ENCODE measurements around the gene REV3L. TPM values are rescaled to one million over a fixed set of nuclear protein-coding genes. Genes with fewer than 3 reads are reported as not detected.

Gene REV3L
- total and polyA plus RNA-seq, 4 donors = 3.8 to 17.7 (median 11.2) TPM

DNA sequence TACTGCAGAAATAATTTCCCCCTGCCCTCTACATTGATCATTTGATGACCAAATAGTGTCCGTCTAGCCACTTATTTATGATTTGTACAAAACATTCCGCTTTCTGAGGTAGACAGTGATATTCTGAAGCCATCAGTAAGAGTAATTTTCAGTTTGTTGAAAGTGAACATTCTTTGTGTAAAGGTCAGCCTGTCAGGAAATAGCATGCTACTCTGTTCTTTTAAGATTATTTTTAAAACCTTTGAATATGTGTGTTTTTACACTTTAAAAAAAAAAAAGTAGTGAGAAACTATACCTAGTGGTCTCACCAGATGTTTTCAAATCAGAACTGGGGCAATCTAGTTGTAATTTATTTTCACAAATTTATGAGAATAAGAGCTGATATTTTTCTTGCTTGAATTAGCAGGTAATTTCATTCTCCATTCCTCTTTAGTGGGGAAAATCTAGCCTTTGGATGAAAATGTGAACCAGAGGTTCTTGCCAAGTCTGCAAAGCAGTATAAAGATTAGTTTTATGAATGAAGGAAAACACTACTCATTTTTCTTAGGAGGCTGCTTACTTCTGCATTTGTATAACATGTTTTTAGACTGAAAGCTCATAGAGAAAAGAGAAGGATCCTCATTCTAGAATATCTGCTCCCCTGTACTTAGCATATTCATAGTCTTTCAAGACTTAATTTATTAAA is 12.1 kb upstream of the REV3L start:
- H3K36me3 ChIP-seq (ENCODE audit: control insufficient read depth in 4 of 4, insufficient read depth in 3 of 4, low read depth in 1 of 4, low read length in 3 of 4) = no peaks in the 10 kb centered on the region
- H3K4me3 ChIP-seq (ENCODE audit: low read depth in 1 of 3, low read length in 3 of 3) = no peak overlapping the region
- H3K9me3 ChIP-seq (ENCODE audit: control insufficient read depth in 4 of 4, low read length in 3 of 4) = no peaks in the 10 kb centered on the region
- no peak overlapping the region for H3K9ac ChIP-seq (ENCODE audit: low read depth in 1 of 2, low read length in 2 of 2)
- H3K4me1 ChIP-seq (ENCODE audit: control insufficient read depth in 4 of 4, insufficient read depth in 4 of 4, low read length in 3 of 4) = no peaks in the 10 kb centered on the region
- no peak for DNase-seq (ENCODE audit: low spot score)
- H3K27ac ChIP-seq (ENCODE audit: low read depth in 1 of 2, low read length in 2 of 2) = no peak overlapping the region
- no peaks in the 10 kb centered on the region for H3K27me3 ChIP-seq (ENCODE audit: control insufficient read depth in 4 of 4, insufficient read depth in 4 of 4, low read length in 3 of 4)
- 90% methylated on average over 2 of the region's 2 CpGs for WGBS
- TF ChIP-seq YY1 (IDR thresholded peaks at IDR 0.05) (no peak), MAX (IDR thresholded peaks at IDR 0.05) (no peak), ZBTB33 (IDR thresholded peaks at IDR 0.05) (no peak)

DNA sequence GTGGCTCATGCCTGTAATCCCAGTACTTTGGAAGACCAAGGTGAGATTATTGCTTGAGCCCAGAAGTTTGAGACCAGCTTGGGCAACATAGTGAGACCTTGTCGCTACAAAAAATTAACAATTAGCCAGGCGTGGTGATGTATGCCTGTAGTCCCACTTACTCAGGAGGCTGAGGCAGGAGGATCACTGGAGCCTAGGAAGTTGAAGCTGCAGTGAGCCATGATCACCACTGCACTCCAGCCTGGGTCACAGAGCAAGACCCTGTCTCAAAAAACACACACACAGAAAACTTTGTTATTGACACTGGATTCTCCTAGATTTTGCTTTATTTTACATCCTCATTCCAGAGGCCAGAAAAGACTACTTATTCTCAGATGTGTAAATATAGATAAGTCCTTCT is 9.5 kb upstream of the REV3L start:
- Histone ChIP-seq H3K9ac (ENCODE audit: low read depth in 1 of 2, low read length in 2 of 2) (no peak overlapping the region), H3K36me3 (ENCODE audit: control insufficient read depth in 4 of 4, insufficient read depth in 3 of 4, low read depth in 1 of 4, low read length in 3 of 4) (no peaks in the 10 kb centered on the region), H3K9me3 (ENCODE audit: control insufficient read depth in 4 of 4, low read length in 3 of 4) (no peaks in the 10 kb centered on the region), H3K27me3 (ENCODE audit: control insufficient read depth in 4 of 4, insufficient read depth in 4 of 4, low read length in 3 of 4) (no peaks in the 10 kb centered on the region), H3K27ac (ENCODE audit: low read depth in 1 of 2, low read length in 2 of 2) (no peak overlapping the region), H3K4me3 (ENCODE audit: low read depth in 1 of 3, low read length in 3 of 3) (no peak overlapping the region), H3K4me1 (ENCODE audit: control insufficient read depth in 4 of 4, insufficient read depth in 4 of 4, low read length in 3 of 4) (no peaks in the 10 kb centered on the region)
- DNase-seq (ENCODE audit: low spot score) = no peak
- WGBS = 98% methylated on average over 2 of the region's 2 CpGs
- TF ChIP-seq ZBTB33 (IDR thresholded peaks at IDR 0.05) = no peak
- TF ChIP-seq SP1 (IDR thresholded peaks at IDR 0.05) = no peak
- TF ChIP-seq FOXA2 (IDR thresholded peaks at IDR 0.05) = no peak
- no peak for TF ChIP-seq YY1 (IDR thresholded peaks at IDR 0.05)
- no peak for TF ChIP-seq CTCF (IDR thresholded peaks at IDR 0.05; ENCODE audit: low read depth, low read length, missing input control)
- no peak for TF ChIP-seq GABPA (IDR thresholded peaks at IDR 0.05 in 1 of 2, conservative IDR thresholded peaks at IDR 0.05 in 1 of 2)
- TF ChIP-seq TAF1 (conservative IDR thresholded peaks at IDR 0.05) = no peak
- TF ChIP-seq, protein P1, sequence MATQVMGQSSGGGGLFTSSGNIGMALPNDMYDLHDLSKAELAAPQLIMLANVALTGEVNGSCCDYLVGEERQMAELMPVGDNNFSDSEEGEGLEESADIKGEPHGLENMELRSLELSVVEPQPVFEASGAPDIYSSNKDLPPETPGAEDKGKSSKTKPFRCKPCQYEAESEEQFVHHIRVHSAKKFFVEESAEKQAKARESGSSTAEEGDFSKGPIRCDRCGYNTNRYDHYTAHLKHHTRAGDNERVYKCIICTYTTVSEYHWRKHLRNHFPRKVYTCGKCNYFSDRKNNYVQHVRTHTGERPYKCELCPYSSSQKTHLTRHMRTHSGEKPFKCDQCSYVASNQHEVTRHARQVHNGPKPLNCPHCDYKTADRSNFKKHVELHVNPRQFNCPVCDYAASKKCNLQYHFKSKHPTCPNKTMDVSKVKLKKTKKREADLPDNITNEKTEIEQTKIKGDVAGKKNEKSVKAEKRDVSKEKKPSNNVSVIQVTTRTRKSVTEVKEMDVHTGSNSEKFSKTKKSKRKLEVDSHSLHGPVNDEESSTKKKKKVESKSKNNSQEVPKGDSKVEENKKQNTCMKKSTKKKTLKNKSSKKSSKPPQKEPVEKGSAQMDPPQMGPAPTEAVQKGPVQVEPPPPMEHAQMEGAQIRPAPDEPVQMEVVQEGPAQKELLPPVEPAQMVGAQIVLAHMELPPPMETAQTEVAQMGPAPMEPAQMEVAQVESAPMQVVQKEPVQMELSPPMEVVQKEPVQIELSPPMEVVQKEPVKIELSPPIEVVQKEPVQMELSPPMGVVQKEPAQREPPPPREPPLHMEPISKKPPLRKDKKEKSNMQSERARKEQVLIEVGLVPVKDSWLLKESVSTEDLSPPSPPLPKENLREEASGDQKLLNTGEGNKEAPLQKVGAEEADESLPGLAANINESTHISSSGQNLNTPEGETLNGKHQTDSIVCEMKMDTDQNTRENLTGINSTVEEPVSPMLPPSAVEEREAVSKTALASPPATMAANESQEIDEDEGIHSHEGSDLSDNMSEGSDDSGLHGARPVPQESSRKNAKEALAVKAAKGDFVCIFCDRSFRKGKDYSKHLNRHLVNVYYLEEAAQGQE (IDR thresholded peaks at IDR 0.05) = no peak
- no peak for TF ChIP-seq JUND (IDR thresholded peaks at IDR 0.05)
- no peak for TF ChIP-seq HNF4A (conservative IDR thresholded peaks at IDR 0.05)
- no peak for TF ChIP-seq RXRA (IDR thresholded peaks at IDR 0.05)
- TF ChIP-seq RAD21 (IDR thresholded peaks at IDR 0.05) = no peak
- TF ChIP-seq HNF4G (IDR thresholded peaks at IDR 0.05) = no peak
- TF ChIP-seq ATF3 (IDR thresholded peaks at IDR 0.05) = no peak
